RKO (cell line): Measurements from ENCODE around the gene CGAS.
"Not testable (repeated sequence)": the region's sequence is repeated elsewhere in the genome, so short reads cannot be mapped to it uniquely, and the experiment has no call there.

Source experiments
- DNase-seq: peaks from one replicate; pipeline ENCODE4 v3.0.0-alpha.2; 2016; ENCODE audit warnings: low spot score

The CGAS gene

GRCh38 chr6:73395875-73396274, 56.2 kb downstream of the CGAS start:
- no peak for DNase-seq

DNA sequence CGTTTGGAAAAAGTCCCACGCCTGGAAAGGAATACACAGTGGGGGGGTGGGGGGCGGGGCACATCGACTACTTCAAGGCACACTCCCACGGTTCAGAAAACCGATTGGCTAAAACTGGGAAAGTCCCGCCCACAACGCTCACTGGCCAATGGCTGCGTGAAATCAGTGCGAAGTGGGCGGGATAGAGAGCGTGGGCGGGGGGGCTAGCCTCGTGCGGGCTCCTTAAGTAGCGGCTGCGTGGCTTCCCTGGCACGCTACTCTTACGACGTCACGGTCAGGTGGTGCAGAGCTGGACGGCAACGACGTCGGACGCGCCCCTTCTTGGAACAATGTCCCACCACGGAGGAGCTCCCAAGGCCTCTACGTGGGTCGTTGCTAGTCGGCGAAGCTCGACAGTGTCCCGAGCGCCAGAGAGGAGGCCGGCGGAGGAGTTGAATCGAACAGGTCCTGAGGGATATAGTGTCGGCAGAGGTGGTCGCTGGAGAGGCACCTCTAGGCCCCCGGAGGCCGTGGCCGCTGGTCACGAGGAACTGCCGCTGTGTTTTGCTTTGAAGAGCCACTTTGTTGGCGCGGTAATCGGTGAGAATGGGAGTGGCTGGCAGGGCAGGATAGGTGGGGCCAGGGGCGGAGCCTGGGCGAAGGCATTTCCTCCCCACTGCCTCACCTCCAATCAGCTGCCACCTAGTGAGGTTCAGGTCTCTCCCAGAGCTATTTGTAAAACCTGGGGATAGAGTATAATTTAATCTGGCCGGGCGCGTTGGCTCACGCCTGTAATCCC, 57.3 kb downstream of the CGAS start, which contains the start of gene DDX43:
Gene DDX43 (plus strand): TSS at position 252 of the 778 bp plus-strand sequence. CDS start 78 bp downstream, at position 330.
- no peak for DNase-seq

DNA sequence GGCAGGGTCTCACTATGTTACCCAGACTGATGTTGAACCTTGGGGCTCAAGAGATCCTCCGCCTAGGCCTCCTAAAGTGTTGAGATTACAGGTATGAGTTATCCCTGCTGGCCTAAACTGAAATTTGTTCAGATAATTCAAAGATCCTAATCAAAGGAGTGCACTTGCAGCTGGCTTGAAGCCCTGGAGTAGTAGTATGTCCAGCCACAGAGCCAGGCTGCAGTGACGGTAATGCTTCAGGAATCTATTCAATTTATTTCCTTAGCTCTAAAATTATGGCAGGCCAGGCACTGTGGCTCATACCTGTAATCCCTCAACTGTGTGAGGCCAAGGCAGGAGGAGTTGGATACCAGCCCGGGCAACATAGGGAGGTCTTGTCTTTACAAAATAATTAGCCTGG, 58.8 kb downstream of the CGAS start:
- DNase-seq, result no peak

- not testable (repeated sequence) for DNase-seq
Measured at GRCh38 chr6:73392188-73392587, 59.9 kb downstream of the CGAS start.

GRCh38 chr6:73391675-73392074, 60.4 kb downstream of the CGAS start:
- no peak for DNase-seq

GRCh38 chr6:73389854-73390253, 62.2 kb downstream of the CGAS start:
- no peak for DNase-seq

GRCh38 chr6:73388800-73389512, 63.1 kb downstream of the CGAS start:
- peak; percentile 77 for DNase-seq

GRCh38 chr6:73388433-73388799, 63.7 kb downstream of the CGAS start:
- DNase-seq, result no peak

- DNase-seq, result peak; percentile 22
Measured at GRCh38 chr6:73382462-73383113, 69.5 kb downstream of the CGAS start.

- not testable (repeated sequence) for DNase-seq
Measured at GRCh38 chr6:73381531-73381930, 70.6 kb downstream of the CGAS start.

DNA sequence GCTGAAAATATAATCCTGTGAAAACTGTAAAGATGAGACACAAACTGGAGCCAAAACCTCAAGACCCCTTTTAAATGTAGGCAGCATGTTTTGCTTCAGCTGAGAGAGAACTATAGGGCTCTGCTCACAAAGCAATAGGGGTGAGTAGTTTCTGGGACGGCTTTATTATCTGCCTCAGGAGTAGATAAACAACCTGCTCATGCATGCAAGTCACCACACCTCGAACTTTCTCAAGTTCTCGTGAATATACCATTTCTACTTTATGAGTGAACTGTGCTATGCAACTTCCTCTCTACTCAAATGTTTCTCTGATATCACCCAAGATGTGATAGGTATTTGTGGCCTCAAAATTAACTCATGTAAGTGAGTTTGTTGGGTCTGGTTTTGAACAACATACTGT, 74.9 kb downstream of the CGAS start:
- DNase-seq, result no peak

DNA sequence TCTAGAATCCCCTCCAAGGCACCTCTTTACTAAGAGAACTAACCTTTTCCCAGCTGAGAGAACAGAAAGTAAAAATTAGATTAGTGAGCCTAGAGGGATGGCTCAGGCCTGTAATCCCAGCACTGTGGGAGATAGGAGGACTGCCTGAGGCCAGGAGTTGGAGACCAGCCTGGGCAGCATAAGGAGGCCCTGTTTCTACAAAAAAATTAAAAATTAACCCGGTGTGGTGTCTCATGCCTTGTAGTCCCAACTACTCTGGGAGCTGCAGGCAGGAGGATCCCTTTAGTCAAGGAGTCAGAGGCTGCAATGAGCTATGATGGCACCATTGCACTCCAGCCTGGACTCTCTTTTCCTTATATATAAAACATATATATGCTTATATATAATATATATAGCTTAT, 76.9 kb downstream of the CGAS start:
- no peak for DNase-seq
